HT-29 (cell line): ENCODE measurements around the gene F12. TPM values are rescaled to one million over a fixed set of nuclear protein-coding genes. Genes with fewer than 3 reads are reported as not detected.

ENCODE experiments used
- DNase-seq: peaks from one replicate; pipeline ENCODE4 v3.0.0-alpha.2; 2015; ENCODE audit warnings: low spot score
- total RNA-seq: library from RNA; depleted of rRNA; stranded (reverse); fragments of >200 nt; shearing (Covaris generic); gene quantifications from 2 replicates; pipeline ENCODE4 v1.2.3, GENCODE V29; 2014

The F12 gene
- total RNA-seq, 1 experiment from 2014 or later = 52.9 TPM

DNA sequence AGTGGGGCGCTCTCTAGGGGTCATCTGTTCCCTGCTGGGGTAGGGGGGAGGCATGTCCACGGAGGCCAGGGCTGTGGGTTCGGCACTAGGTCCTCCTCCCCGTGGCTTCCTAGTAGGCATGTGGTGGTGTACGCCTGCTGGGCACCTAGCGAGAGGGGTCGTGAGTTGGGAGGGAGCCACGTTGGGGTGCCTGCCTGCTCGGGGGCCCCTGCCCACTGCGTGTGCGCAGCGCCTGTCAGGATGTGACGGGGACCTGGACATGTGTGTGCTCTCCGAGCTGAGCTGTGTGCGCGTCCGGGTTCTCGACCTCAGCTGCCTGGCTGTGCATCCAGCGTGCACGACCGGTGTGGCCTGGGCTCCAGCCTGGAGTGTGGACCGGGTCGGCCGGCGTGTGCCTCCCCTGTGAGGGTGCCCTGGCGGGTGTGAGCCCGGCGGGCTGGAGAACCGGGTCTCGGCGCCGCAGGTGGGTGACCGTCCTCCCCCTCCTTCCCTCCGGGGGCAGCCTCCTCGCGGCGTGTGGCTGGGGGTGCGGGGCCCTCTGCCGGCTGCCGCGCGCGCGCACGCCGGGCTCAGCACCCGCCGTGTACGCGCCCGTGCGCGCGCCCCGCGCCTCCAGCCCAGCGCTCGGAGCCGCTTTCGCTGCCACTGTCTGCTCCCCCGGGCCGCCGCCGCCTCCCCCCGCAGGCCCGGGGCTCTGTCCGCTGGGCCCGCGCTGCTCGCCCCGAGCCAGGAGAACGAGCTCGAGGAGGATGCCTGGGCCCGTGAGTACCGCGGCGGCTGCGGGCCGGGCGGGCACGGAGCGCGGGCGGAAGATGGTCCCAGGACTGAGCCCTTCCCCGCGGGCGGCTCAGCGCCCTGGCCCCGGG lies 37.1 kb upstream of the F12 start, which contains the start of gene PRR7:
Gene PRR7 (plus strand): TSS at position 615 of the 866 bp plus-strand sequence. CDS start 8,254 bp downstream, outside the sequence.
- DNase-seq = peak; percentile 81

DNA sequence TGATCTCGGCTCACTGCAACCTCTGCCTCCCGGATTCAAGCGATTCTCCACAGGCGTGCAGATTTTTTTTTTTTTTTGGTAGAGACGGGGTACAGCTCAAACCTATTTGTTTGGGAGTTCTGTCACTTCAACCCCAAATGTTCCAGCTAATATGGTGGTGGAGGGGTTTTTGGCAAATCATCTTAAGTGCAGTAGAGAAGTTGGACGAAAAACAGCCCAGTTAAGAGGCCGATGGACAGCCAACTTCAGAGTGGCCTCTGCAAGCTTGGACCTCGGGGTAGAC lies 36.5 kb upstream of the F12 start:
- DNase-seq = no peak

DNA sequence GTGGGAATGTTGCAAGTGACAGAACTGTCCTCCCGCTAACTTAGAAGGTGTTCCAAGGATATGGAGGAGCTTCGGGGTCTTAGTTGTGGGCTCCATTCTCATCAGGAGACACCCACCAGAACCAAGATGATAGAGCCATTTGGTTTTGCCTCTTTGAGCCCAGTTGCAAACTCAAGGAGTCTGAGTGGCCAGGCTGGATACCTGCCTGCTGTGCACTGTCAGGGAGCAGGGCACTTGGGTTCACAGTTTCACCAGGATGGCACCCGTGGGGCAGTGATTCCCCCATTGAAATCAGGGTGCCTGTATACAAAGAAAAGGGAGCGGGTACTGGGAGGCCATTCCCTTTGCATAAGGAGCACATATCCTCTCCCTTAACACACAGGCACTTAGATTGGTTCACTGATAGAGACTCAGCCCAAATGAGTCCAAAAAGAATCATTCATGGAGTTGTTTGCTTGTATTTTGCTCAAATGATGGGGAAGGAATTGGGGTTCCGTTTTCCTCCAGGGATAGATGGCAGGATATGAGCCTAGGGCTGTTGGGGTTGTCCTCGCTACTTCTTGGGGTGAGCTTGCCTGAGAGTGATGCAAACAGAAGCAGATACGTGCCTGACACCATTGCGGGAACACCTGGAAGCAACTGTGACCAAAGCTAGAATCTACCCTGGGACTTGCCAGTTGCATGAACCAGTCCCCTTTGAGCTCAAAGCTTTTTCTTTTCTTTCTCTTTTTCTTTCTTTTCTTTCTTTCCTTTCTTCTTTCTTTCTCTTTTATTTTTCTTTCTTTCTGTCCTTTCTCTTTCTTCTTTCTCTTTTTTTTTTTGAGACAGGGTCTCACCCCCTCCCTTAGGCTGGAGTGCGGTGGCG lies 35.9 kb upstream of the F12 start:
- no peak for DNase-seq

DNA sequence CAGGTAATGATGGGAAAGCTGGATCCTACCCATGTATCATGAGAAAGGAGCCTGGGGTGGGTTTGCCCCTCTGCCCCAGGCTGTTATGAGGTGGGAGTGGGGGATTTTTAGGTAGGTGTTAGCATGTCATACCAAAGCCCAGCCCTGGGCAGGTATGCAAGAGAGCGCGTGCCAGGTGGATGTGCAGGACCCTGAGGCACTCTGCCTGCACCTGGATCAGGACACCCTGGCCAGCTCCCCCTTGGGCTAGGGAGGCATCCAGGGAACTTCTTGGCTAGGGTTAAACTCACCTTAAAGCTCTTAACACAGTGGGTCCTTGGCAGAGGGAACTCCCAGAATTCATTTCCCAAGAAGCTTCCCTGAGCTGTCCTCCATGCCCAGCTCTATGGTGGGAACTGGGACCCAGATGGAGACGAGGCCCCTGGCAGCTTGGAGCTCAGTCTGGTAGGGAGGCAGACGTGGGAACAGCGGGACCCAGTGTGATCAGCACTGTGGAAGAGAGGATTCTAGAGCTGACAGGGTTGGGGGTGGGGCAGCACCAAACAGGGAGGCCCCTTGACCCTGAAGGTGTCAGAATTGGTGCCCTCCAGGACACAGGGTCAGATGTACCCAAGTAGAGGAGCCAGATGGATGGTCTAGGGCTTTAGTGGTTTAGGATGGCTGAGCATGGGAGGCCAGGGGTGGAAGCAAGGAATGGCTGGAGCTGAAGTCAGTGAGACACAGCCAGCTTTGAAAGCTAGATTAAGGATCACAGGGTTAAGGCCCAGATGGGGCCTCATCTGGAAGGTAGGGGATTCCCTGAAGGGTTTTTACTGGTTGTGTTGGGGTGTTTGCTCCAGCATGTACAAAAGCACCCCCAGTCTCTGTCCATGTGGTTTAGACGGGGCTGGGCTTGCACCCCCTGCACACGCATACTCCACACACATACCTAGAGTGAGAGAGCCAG lies 35.0 kb upstream of the F12 start:
- no peak for DNase-seq

DNA sequence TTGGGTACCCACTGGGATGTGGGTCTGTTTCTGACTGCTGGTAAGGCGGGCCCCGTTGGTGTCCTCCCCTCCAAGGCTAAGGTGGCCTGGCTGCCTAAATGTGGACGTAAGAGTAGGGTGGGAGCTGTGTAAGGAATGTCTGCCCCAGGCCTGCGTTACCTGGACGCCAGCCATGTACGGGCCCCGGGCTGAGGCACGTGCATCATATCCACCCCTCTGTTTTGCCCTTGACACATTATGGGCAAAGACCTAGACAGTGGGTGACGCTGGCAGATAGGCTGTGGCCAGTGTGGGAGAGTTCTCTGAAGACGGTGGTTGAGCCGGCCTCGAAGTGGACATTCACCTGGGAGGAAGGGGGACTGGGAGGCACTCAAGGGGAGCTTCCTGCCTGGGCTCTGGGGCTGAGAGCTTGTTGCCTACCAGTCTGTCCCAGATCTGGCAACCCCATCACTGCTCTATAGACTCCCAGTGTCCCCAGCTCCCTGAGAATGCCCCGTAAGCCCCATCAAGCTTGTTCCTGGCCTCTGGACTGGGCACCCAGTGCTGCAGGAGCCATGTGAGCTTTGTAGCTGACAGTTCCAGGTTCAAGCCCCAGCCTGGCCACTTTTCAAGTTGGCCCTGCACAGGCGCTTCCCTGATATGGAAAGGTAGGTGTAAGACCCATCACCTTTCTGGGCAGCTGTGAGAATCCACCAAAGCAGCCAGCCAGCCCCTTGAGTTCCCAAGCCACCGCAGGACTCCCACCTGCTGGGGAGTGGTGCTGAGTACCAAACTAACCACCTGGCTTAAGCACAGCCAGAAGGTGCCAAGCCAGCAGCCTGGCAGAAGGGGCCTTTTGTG lies 34.0 kb upstream of the F12 start:
- DNase-seq = no peak

DNA sequence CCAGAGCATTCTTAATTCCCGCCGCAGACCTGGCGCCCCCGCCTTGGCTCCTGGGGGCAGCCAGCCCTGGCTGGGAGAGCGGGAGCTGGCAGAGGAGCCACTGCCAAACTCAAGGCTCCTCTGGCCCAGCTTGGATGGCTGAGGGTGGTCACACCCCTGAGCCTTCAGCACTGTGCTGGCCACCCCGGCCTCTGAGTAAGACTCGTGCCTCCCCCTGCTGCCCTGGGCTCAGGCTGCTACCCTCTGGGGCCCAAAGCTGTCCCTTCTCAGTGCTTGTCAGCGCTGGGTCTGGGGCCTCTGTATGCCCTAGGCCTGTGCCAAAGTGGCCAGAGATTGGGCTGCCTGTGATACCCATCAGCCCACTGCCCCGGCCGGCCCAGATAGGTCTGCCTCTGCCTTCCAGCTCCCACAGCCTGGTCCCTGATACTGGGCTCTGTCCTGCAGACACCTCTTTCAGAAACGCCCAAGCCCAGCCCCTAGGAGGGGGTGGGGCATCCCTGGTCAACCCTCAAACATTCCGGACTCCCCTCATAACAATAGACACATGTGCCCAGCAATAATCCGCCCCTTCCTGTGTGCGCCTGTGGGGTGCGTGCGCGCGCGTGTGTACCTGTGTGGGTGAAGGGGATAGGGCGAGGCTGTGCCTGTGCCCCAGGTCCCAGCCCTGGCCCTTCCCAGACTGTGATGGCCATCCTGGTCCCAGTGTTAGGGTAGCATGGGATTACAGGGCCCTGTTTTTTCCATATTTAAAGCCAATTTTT lies 32.9 kb upstream of the F12 start:
- no peak for DNase-seq

DNA sequence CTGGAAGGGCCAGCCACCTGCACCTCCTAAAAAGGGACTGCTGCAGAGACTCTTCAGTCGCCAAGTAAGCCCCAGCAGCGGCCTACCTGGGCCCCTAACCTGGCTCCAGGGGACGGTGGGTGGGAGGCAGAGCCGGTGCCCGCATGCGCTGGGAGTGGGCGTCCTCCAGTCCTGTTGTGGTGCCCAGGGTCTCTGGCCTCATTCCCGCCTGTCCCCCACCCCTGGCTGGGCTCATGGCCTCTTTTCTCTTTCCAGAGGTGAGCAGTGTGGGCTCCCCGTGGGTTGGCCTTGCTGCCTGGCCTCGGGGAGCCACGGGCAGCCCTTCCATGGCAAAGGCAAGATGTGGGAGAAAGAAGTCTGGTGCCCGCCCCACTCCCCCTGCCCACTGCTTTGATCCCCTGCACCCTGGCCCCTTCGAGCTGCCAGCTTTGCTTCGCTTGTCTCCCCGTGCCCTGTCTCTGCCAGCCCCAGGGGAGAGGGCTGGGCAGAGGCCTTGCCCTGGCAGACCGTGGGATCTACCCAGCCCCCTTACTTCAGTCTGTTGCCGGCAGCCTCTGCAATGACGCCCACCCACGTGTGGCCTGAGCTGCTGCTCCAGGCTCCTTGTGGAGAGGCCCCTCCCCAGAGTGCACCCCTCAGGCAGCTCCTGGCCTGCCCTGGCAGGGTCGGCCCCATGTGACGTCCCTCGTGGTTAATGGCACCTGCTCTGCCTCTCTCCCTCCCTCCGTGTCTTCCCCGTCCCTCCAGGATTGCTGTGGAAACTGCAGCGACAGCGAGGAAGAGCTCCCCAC lies 31.8 kb upstream of the F12 start:
- no peak for DNase-seq

DNA sequence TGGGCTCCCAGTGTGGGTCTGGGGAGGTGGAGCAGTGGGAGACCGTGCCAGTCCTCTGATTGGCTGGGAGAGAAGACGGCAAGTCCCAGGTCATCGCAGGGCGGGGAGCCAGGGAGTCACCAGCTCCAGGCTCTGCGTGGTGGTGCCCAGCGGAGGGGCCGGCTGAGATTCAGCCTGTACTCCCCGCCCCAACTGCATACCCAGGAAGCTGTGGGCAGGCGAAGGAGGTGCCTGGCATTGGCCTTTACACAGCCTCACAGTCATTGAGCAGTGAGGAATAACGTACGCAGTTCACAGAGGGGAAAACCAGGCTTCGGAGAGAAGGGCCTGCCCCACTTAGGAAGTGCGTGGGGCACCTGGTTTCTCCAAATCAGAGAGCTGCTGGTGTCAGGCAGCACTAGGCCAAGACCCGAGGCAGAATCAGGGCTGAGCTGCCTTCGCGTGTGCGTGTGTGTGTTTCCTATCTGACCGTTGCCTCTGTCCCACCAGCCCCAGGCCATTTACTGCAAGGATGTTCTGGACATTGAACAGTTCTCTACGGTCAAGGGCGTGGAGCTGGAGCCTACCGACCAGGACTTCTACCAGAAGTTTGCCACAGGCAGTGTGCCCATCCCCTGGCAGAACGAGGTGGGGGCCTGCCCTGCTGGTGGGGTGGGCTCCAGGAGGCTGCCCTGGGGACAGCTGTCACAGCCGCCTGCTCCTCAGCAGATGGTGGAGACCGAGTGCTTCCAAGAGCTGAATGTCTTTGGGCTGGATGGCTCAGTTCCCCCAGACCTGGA lies 31.0 kb upstream of the F12 start:
- no peak for DNase-seq

DNA sequence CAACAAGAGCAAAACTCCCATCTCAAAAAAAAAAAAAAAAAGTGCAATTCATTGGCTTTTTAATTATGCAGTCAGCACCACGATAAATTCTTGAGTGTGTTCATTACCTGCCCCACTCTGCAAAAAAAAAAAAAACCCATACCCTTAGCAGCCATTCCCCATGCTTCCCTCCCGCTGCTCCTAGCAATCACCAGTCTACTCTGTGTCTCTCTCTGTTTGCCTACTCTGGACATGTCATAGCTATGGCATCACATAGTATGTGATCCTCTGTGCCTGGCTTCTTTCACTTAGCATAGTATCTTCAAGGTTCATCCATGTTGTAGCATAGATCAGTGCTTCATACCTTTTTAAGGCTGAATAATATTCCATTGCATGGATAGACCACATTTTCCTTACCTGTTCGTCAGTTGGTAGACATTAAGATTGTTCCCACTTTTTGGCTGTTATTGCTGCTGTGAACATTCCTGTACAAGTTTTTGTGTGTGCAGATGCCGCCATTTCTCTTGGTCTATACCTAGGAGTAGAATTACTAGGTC lies 30.2 kb upstream of the F12 start:
- no peak for DNase-seq

DNA sequence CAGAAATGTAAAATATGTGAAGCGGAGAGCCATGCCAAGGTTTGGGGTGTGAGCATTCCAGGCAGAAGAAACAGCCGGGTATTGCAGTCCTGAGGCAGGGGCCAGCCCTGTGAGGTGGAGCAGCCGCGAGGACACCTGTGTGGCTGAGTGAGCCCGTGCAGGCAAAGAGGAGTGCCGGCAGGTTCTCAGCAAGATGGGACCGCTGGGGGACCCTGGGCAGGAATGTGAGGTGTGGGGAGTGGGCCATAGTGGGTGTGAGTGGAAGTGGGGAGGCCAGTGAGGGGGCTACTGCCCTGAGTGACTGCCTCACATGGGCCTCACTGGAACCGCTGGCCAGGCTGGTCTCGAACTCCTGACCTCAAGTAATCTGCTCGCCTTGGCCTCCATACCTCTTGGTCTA lies 29.1 kb upstream of the F12 start:
- no peak for DNase-seq

DNA sequence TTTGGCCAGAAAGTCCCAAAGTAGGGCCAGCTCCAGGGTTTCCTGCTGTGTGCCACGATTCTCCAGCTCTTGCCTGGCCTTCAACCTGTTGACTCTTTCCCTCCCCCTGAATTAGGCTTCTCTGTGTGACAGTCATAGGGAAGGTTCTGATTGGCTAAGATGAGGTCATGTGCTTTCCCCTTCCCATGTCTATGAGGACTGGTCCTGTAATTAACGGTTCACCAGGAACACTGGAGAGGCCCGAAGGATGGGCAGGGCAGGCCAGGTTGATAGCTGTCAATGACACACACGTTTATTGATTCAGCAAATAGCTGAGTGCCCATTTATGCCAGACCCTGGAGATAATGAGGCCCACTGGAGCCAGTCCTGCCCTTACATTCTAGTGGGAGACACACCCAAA lies 28.3 kb upstream of the F12 start:
- DNase-seq = no peak

DNA sequence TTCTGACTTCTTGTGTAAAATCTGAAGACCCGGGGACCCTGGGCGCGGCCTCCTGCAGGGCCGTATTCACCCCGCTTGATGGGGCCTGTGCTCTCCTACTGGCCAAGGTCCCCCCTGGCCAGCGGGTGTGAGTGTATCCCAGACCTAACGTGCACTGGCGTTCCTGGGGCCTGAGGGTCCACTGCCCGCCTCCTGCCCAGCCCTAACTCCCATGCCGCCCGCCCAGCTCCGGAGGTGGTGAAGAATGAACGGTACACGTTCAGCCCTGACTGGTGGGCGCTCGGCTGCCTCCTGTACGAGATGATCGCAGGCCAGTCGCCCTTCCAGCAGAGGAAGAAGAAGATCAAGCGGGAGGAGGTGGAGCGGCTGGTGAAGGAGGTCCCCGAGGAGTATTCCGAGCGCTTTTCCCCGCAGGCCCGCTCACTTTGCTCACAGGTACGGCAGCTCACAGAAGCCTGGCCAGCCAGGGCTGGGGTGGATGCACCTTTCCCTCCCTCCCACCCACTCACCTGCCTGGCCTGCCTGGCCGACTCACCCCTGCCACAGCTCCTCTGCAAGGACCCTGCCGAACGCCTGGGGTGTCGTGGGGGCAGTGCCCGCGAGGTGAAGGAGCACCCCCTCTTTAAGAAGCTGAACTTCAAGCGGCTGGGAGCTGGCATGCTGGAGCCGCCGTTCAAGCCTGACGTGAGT lies 26.6 kb upstream of the F12 start:
- DNase-seq = no peak

DNA sequence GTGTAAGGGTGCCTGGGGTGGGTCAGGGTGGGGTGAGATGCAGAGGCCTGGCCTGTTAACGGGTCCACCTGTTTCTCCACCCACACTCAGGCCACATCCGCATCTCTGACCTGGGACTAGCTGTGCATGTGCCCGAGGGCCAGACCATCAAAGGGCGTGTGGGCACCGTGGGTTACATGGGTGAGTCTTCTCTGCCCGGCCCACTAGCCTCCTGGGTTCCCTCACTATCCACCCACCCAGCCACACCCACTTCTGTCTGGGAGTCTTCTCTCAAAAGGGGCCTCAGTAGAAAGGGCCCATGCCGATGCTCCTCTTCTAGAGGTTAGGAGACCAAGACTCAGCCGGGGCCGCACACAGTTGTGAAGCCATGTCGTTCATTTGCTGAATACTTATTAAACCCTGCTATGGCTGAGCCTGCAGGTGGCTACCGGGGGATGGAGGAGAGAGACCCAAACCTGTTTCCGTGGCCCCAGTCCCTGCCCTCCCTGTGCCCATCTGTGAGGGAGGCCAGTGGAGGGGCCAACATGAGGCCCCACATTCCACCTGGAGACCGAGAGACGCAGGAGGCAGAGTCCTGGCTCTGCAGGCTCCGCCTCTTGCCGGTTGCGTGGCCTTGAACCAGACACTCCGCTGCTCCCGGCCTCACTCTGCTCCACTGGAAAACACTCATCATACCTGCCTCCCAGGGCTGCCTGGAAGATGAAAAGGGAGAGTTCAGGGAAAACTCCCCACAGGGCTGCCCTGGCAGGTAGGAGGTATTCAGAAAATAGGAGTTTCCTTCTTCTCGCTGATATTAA lies 25.8 kb upstream of the F12 start:
- no peak for DNase-seq

DNA sequence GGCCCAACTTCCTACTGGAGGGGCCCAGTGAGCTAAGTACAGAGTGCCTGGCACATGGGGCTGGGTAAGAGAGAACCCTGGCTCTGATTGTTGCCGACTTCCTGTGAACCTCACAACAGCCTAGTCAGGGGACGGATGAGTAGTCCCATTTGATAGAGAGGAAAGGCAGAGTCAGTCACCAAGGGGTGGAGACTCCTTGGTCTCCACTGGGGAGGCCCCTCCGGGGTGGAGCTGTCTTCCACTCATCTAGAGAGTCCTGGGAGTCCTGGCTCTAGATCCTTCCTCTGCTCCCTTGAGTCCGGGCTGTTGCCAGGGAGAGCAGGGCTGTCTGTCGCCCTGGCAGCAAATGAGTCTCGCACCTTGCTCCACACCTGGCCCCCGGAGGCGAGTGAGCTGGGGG lies 25.1 kb upstream of the F12 start:
- DNase-seq = no peak

DNA sequence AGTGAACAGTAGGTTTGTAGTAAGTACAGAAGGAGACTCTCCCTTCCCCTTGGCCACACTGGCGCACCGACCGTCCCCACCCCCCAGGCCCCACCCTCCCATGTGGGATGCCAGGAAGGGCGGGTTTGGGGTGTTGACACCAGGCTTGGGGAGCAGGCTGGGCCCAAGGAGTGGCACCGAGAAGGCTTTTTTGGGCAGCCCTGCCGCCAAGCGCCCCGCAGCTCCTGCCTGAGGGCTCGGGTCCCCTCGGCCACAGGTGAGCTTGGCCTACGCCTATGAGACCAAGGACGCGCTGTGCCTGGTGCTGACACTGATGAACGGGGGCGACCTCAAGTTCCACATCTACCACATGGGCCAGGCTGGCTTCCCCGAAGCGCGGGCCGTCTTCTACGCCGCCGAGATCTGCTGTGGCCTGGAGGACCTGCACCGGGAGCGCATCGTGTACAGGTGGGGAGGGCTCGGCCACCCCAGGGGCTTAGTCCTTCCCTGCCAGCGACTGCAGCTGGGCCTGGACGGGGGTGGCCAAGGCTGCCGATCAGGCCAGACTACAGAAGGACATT lies 24.4 kb upstream of the F12 start:
- DNase-seq = no peak
